ENCODE measurements around the gene CAST. TPM values are rescaled to one million over a fixed set of nuclear protein-coding genes. Genes with fewer than 3 reads are reported as not detected.

Gene CAST
- total and polyA plus RNA-seq, 2 donors (not counting 1 experiment from before 2014, with no cell fraction given) = 41.0 to 231 TPM

- Mint-ChIP-seq H3K9me3 (ENCODE audit: insufficient read depth) (no peaks in the 10 kb centered on the region), H3K27me3 (no peaks in the 10 kb centered on the region), H3K27ac (no peak overlapping the region), H3K4me3 (no peak overlapping the region), H3K4me1 (peaks cover 3% of the 10 kb centered on the region)
- Histone ChIP-seq H3K79me2 (ENCODE audit: control insufficient read depth, insufficient read depth, low read length) (no peaks in the 10 kb centered on the region), H4K20me1 (ENCODE audit: control insufficient read depth, insufficient read depth, low read length, poor library complexity, severe bottlenecking) (no peaks in the 10 kb centered on the region), H2AFZ (ENCODE audit: insufficient read depth, low read depth, low read length, poor library complexity, severe bottlenecking) (no peak overlapping the region), H3K36me3 (replicated peaks in 1 of 2; ENCODE audit: control extremely low read depth in 1 of 2, control insufficient read depth in 1 of 2, extremely low read depth in 1 of 2, insufficient read depth in 2 of 2, low read length in 1 of 2) (no peaks in the 10 kb centered on the region), H3K27ac (ENCODE audit: low read length in 2 of 2) (no peak overlapping the region), H3K4me2 (replicated peaks; ENCODE audit: low read depth, low read length, poor library complexity, severe bottlenecking) (no peak overlapping the region), H3K9me3 (ENCODE audit: control extremely low read depth in 1 of 3, control insufficient read depth in 2 of 3, insufficient read depth in 1 of 3, low read length in 2 of 3) (no peaks in the 10 kb centered on the region), H3K27me3 (replicated peaks in 1 of 4; ENCODE audit: control extremely low read depth in 1 of 4, control insufficient read depth in 3 of 4, insufficient read depth in 4 of 4, low read length in 3 of 4) (no peaks in the 10 kb centered on the region), H3K4me3 (ENCODE audit: control extremely low read depth in 1 of 5, extremely low read depth in 1 of 5, insufficient read depth in 1 of 5, low read depth in 2 of 5, low read length in 4 of 5) (no peak overlapping the region), H3K9ac (ENCODE audit: low read length) (no peak overlapping the region), H3K4me1 (ENCODE audit: control insufficient read depth in 2 of 2, insufficient read depth in 2 of 2, low read length in 2 of 2) (no peaks in the 10 kb centered on the region)
- POLR2A ChIA-PET = no interaction called here
- CTCF ChIA-PET = no interaction called here
- no peak for TF ChIP-seq EZH2 (IDR thresholded peaks at IDR 0.05; ENCODE audit: borderline replicate concordance, insufficient read depth, low read depth, low read length, poor library complexity, severe bottlenecking)
- no peak for TF ChIP-seq CTCF (IDR thresholded peaks at IDR 0.05)
- intact Hi-C loops (cut with micrococcal nuclease) = no loop called here
- DNase-seq (no peak), ATAC-seq (ENCODE audit: low read depth) (no peak)
- WGBS (ENCODE audit: insufficient coverage) = no CpG with 5 or more reads among the region's 7 CpGs
Observed at GRCh38 chr5:96645091-96645490, 17.1 kb upstream of the CAST start.

GRCh38 chr5:96648023-96648422 lies 14.2 kb upstream of the CAST start:
- TF ChIP-seq CTCF (IDR thresholded peaks at IDR 0.05) (no peak), EZH2 (IDR thresholded peaks at IDR 0.05; ENCODE audit: borderline replicate concordance, insufficient read depth, low read depth, low read length, poor library complexity, severe bottlenecking) (no peak)
- DNase-seq (no peak), ATAC-seq (ENCODE audit: low read depth) (no peak)
- Mint-ChIP-seq H3K4me1 (peaks cover 3% of the 10 kb centered on the region), H3K4me3 (no peak overlapping the region), H3K27ac (no peak overlapping the region), H3K27me3 (peaks cover 15% of the 10 kb centered on the region), H3K9me3 (ENCODE audit: insufficient read depth) (no peaks in the 10 kb centered on the region)
- H3K79me2 ChIP-seq (ENCODE audit: control insufficient read depth, insufficient read depth, low read length) = no peaks in the 10 kb centered on the region
- no peak overlapping the region for H3K9ac ChIP-seq (ENCODE audit: low read length)
- H4K20me1 ChIP-seq (ENCODE audit: control insufficient read depth, insufficient read depth, low read length, poor library complexity, severe bottlenecking) = no peaks in the 10 kb centered on the region
- H3K4me3 ChIP-seq (ENCODE audit: control extremely low read depth in 1 of 5, extremely low read depth in 1 of 5, insufficient read depth in 1 of 5, low read depth in 2 of 5, low read length in 4 of 5) = no peak overlapping the region
- intact Hi-C loops (cut with micrococcal nuclease) = no loop called here
- H3K36me3 ChIP-seq (replicated peaks in 1 of 2; ENCODE audit: control extremely low read depth in 1 of 2, control insufficient read depth in 1 of 2, extremely low read depth in 1 of 2, insufficient read depth in 2 of 2, low read length in 1 of 2) = no peaks in the 10 kb centered on the region
- no peak overlapping the region for H3K4me2 ChIP-seq (replicated peaks; ENCODE audit: low read depth, low read length, poor library complexity, severe bottlenecking)
- peaks cover 0 to 8% (median 6%) of the 10 kb centered on the region in 4 experiments for H3K27me3 ChIP-seq (replicated peaks in 1 of 4; ENCODE audit: control extremely low read depth in 1 of 4, control insufficient read depth in 3 of 4, insufficient read depth in 4 of 4, low read length in 3 of 4)
- no peaks in the 10 kb centered on the region for H3K4me1 ChIP-seq (ENCODE audit: control insufficient read depth in 2 of 2, insufficient read depth in 2 of 2, low read length in 2 of 2)
- no peak overlapping the region for H3K27ac ChIP-seq (ENCODE audit: low read length in 2 of 2)
- H2AFZ ChIP-seq (ENCODE audit: insufficient read depth, low read depth, low read length, poor library complexity, severe bottlenecking) = peak overlapping the region; percentile 18
- no peaks in the 10 kb centered on the region for H3K9me3 ChIP-seq (ENCODE audit: control extremely low read depth in 1 of 3, control insufficient read depth in 2 of 3, insufficient read depth in 1 of 3, low read length in 2 of 3)
- ChIA-PET CTCF (no interaction called here), POLR2A (no interaction called here)
